HCT116 (cell line): ENCODE measurements around the gene GPRC5C. TPM values are rescaled to one million over a fixed set of nuclear protein-coding genes. Genes with fewer than 3 reads are reported as not detected.
A peak's percentile ranks its signal among the peaks of the same experiment; 100 is the strongest.

Experiments used
- ATAC-seq: fragments of 200-7000 bp; cut with Tn5 transposase; 2 replicates; pipeline ENCODE4 v1.9.1; 2020; ENCODE audit warnings: mild to moderate bottlenecking, moderate library complexity
- BruUV-seq: library from RNA; stranded (reverse); fragments of 400-500 nt; replicated peaks from 2 replicates; lab custom pipeline; 2021; lab: Mats Ljungman, UMichigan
- CTCF ChIA-PET: fragments of 300-600 bp; sonication (Branson Sonifier 250); formaldehyde crosslinking; loops from one replicate; lab custom pipeline; 2021; ENCODE audit warnings: antibody characterized with exemption; lab: Charles Lee
- POLR2A ChIA-PET: fragments of 300-600, 350-600 bp; sonication (Branson Sonifier 250); formaldehyde crosslinking; loops from one replicate; lab custom pipeline; 2021; ENCODE audit warnings: antibody characterized with exemption; lab: Charles Lee
- RAD21 ChIA-PET, 2 experiments: fragments of 300-600 bp; sonication (Branson Sonifier 250); formaldehyde crosslinking; loops; one replicate each; lab custom pipeline; 2023; ENCODE audit warnings: low total read pairs in 2 of 2; ENCODE audit not compliant: uncharacterized antibody in 2 of 2, unreplicated experiment in 2 of 2, low non-redundant PET in 1 of 2; lab: Charles Lee
- DNase-seq: peaks from one replicate; pipeline ENCODE4 v3.0.0-alpha.2; 2010; ENCODE audit warnings: low read depth, low spot score
- H2AFZ ChIP-seq: fragments of 200-600 bp; shearing (Covaris generic), sonication (generic); 2 replicates; pipeline ENCODE4 v1.6.1; 2017; ENCODE audit warnings: low read depth, mixed run types, mixed read lengths, antibody characterized with exemption, low read length; ENCODE audit not compliant: poor library complexity, severe bottlenecking
- H3K27ac ChIP-seq: 2 replicates; pipeline ENCODE4 v1.5.1; 2012; ENCODE audit warnings: low read depth, low read length
- H3K27me3 ChIP-seq: fragments of 200-600 bp; sonication (generic); 2 replicates; pipeline ENCODE4 v1.6.1; 2016; ENCODE audit warnings: mixed run types, low read length, mixed read lengths; ENCODE audit not compliant: insufficient read depth
- H3K36me3 ChIP-seq, 2 experiments: fragments of 200-500 bp in 1 of 2; fragments of 200-600 bp in 1 of 2; sonication (Bioruptor generic) in 1 of 2; sonication (generic) in 1 of 2; 2 replicates each; pipeline versions ENCODE4 v1.5.1 to v1.6.1; 2014 to 2016; ENCODE audit warnings: low read length in 2 of 2, inconsistent platforms in 1 of 2, mixed read lengths in 1 of 2, mixed run types in 1 of 2; ENCODE audit not compliant: insufficient read depth in 2 of 2, control insufficient read depth in 1 of 2
- H3K4me1 ChIP-seq, 2 experiments: fragments of 200-600 bp in 1 of 2; sonication (generic) in 1 of 2; 2 replicates each; pipeline versions ENCODE4 v1.5.1 to v1.6.1; 2012 to 2017; ENCODE audit warnings: low read length in 2 of 2, inconsistent platforms in 1 of 2, mild to moderate bottlenecking in 1 of 2, mixed read lengths in 1 of 2, mixed run types in 1 of 2, moderate library complexity in 1 of 2; ENCODE audit not compliant: insufficient read depth in 2 of 2, control insufficient read depth in 1 of 2
- H3K4me2 ChIP-seq: fragments of 200-600 bp; sonication (generic); 2 replicates; pipeline ENCODE4 v1.6.1; 2017; ENCODE audit warnings: mixed run types, low read length, mixed read lengths
- H3K4me3 ChIP-seq, 2 experiments: fragments of 200-600 bp in 1 of 2; sonication (generic) in 1 of 2; replicated peaks in 1 of 2; 2 replicates each; pipeline ENCODE4 v1.5.1; 2011 to 2016; ENCODE audit warnings: low read length in 2 of 2, control low read depth in 1 of 2, low read depth in 1 of 2, mild to moderate bottlenecking in 1 of 2, mixed read lengths in 1 of 2, mixed run types in 1 of 2
- H3K79me2 ChIP-seq: fragments of 200-600 bp; sonication (generic); 2 replicates; pipeline ENCODE4 v1.6.1; 2017; ENCODE audit warnings: mild to moderate bottlenecking, mixed run types, low read length, moderate library complexity, mixed read lengths; ENCODE audit not compliant: insufficient read depth
- H3K9ac ChIP-seq: fragments of 200-600 bp; sonication (generic); 2 replicates; pipeline ENCODE4 v1.6.1; 2016; ENCODE audit warnings: low read length, mixed read lengths
- H3K9me2 ChIP-seq: fragments of 200-600 bp; sonication (generic), shearing (Covaris generic); 2 replicates; pipeline ENCODE4 v1.6.1; 2017; ENCODE audit warnings: mixed run types, mild to moderate bottlenecking, moderate library complexity; ENCODE audit not compliant: insufficient read depth
- H3K9me3 ChIP-seq, 2 experiments: fragments of 200-500 bp in 1 of 2; fragments of 200-600 bp in 1 of 2; sonication (Bioruptor generic) in 1 of 2; sonication (generic) in 1 of 2; 2 replicates each; pipeline ENCODE4 v1.6.1; 2014 to 2017; ENCODE audit warnings: low read length in 2 of 2, mixed read lengths in 2 of 2, inconsistent platforms in 1 of 2, low read depth in 1 of 2, mild to moderate bottlenecking in 1 of 2, mixed run types in 1 of 2, moderate library complexity in 1 of 2; ENCODE audit not compliant: control insufficient read depth in 1 of 2, insufficient read depth in 1 of 2
- H4K20me1 ChIP-seq: fragments of 200-600 bp; sonication (generic), shearing (Covaris generic); 2 replicates; pipeline ENCODE4 v1.6.1; 2017; ENCODE audit warnings: mixed run types, mild to moderate bottlenecking, moderate library complexity; ENCODE audit not compliant: insufficient read depth
- CBX3 ChIP-seq: IDR thresholded peaks from 2 replicates; pipeline ENCODE4 v1.6.1; 2012; ENCODE audit warnings: low read depth
- EZH2 ChIP-seq: fragments of 200-600 bp; sonication (generic); IDR thresholded peaks from 2 replicates; pipeline ENCODE4 v1.6.1; 2017; ENCODE audit warnings: antibody characterized with exemption, mixed run types
- EZH2phosphoT487 ChIP-seq: fragments of 200-600 bp; IDR thresholded peaks from 2 replicates; pipeline ENCODE4 v1.6.1; 2018; ENCODE audit warnings: antibody characterized with exemption, borderline replicate concordance
- MAX ChIP-seq: IDR thresholded peaks from 2 replicates; pipeline ENCODE4 v1.6.1; 2012
- POLR2A ChIP-seq: IDR thresholded peaks from 2 replicates; pipeline ENCODE4 v1.7.0; 2011; ENCODE audit warnings: borderline replicate concordance; ENCODE audit not compliant: insufficient read depth, insufficient read length; ENCODE audit errors: extremely low read depth
- RAD21 ChIP-seq: IDR thresholded peaks from 2 replicates; pipeline ENCODE4 v1.6.1; 2012; ENCODE audit warnings: low read depth, mild to moderate bottlenecking
- SIN3A ChIP-seq: IDR thresholded peaks from 2 replicates; pipeline ENCODE4 v1.6.1; 2012; ENCODE audit warnings: low read depth
- TCF7L2 ChIP-seq: IDR thresholded peaks from 2 replicates; pipeline ENCODE4 v1.7.0; 2011; ENCODE audit warnings: borderline replicate concordance, inconsistent platforms; ENCODE audit not compliant: insufficient read depth, insufficient read length; ENCODE audit errors: extremely low read depth
- ZFX ChIP-seq: fragments of 450-650 bp; IDR thresholded peaks from 2 replicates; pipeline ENCODE4 v1.6.1; 2017
- intact Hi-C: fragments of 100-400 bp; cut with micrococcal nuclease; formaldehyde crosslinking; loops from 2 replicates; pipeline ENCODE4 v1.10.0; 2022
- total RNA-seq: library from RNA; stranded (reverse); gene quantifications from one replicate; pipeline ENCODE4 v1.2.1, GENCODE V29; 2021; ENCODE audit not compliant: unreplicated experiment
- TF ChIP-seq, protein P1 (sequence below): IDR thresholded peaks from 2 replicates; pipeline ENCODE4 v1.6.1; 2012; ENCODE audit warnings: low read depth

Gene GPRC5C
- total RNA-seq, 1 experiment from 2014 or later = 54.4 TPM

DNA sequence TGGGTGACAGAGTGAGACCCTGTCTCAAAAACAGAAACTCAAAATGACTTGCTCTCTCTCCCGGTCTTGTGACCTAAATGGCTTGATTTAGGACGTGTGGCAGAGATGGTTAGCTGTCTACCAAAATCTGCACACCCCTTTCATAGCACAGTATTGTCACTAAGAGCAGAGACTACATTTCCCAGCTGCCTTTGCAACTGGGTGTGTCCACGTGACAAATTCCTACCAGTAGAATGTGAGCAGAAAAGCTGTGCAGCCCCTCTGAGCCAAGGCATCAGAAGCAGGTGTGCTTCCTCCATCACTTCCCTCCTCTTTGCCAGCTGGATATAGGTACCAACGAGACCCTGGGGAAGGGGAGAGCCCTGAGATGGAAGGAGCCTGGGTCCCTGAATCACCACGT, 39.0 kb upstream of the GPRC5C start:
- ATAC-seq = peak; percentile 80

GRCh38 chr17:74393346-74393942, 38.4 kb upstream of the GPRC5C start:
- no peak overlapping the region for H3K4me3 ChIP-seq
- ChIA-PET CTCF (interaction anchor here (0.8 to 2.2 kb wide), 2 partner anchors 14 to 25 kb away, joined by 3 to 6 read pairs; no protein-coding TSS in a partner anchor), RAD21 (no interaction called here), POLR2A (no interaction called here)
- no peaks in the 10 kb centered on the region for H3K27me3 ChIP-seq
- peaks cover 0 to 6% of the 10 kb centered on the region in 2 experiments; a peak in 1 of 4 replicates for H3K4me1 ChIP-seq
- H3K4me2 ChIP-seq = no peak overlapping the region
- intact Hi-C loops = no loop called here
- H2AFZ ChIP-seq = no peak overlapping the region
- ATAC-seq = no peak
- no TSS peak for BruUV-seq
- no peaks in the 10 kb centered on the region for H3K9me3 ChIP-seq
- no peaks in the 10 kb centered on the region for H3K79me2 ChIP-seq
- no peaks in the 10 kb centered on the region for H3K36me3 ChIP-seq
- no peaks in the 10 kb centered on the region for H3K9me2 ChIP-seq
- H3K27ac ChIP-seq = no peak overlapping the region
- H4K20me1 ChIP-seq = no peaks in the 10 kb centered on the region
- DNase-seq = no peak
- H3K9ac ChIP-seq = no peak overlapping the region
- TF ChIP-seq SIN3A (no peak), EZH2phosphoT487 (no peak), POLR2A (no peak), EZH2 (no peak), MAX (no peak), CBX3 (no peak), ZFX (no peak), TCF7L2 (no peak), RAD21 (no peak)
- TF ChIP-seq, protein P1, sequence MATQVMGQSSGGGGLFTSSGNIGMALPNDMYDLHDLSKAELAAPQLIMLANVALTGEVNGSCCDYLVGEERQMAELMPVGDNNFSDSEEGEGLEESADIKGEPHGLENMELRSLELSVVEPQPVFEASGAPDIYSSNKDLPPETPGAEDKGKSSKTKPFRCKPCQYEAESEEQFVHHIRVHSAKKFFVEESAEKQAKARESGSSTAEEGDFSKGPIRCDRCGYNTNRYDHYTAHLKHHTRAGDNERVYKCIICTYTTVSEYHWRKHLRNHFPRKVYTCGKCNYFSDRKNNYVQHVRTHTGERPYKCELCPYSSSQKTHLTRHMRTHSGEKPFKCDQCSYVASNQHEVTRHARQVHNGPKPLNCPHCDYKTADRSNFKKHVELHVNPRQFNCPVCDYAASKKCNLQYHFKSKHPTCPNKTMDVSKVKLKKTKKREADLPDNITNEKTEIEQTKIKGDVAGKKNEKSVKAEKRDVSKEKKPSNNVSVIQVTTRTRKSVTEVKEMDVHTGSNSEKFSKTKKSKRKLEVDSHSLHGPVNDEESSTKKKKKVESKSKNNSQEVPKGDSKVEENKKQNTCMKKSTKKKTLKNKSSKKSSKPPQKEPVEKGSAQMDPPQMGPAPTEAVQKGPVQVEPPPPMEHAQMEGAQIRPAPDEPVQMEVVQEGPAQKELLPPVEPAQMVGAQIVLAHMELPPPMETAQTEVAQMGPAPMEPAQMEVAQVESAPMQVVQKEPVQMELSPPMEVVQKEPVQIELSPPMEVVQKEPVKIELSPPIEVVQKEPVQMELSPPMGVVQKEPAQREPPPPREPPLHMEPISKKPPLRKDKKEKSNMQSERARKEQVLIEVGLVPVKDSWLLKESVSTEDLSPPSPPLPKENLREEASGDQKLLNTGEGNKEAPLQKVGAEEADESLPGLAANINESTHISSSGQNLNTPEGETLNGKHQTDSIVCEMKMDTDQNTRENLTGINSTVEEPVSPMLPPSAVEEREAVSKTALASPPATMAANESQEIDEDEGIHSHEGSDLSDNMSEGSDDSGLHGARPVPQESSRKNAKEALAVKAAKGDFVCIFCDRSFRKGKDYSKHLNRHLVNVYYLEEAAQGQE = no peak

More for the DNA sequence above, 39.0 kb upstream of the GPRC5C start:
- no peaks in the 10 kb centered on the region for H3K36me3 ChIP-seq
- ChIA-PET CTCF (interaction anchor here (0.8 kb wide), 1 partner anchor 25 kb away, joined by 3 read pairs; no protein-coding TSS in a partner anchor), POLR2A (no interaction called here), RAD21 (no interaction called here)
- no peak overlapping the region for H3K9ac ChIP-seq
- H3K27me3 ChIP-seq = no peaks in the 10 kb centered on the region
- TF ChIP-seq, protein P1 = no peak
- intact Hi-C loops = no loop called here
- no peak overlapping the region for H3K4me2 ChIP-seq
- H3K27ac ChIP-seq = no peak overlapping the region
- H3K4me1 ChIP-seq = peaks cover 0 to 6% of the 10 kb centered on the region in 2 experiments; a peak in 1 of 4 replicates
- H3K9me2 ChIP-seq = no peaks in the 10 kb centered on the region
- no peak for DNase-seq
- no peak overlapping the region for H3K4me3 ChIP-seq
- no peaks in the 10 kb centered on the region for H3K9me3 ChIP-seq
- no peak overlapping the region for H2AFZ ChIP-seq
- BruUV-seq = no TSS peak
- H3K79me2 ChIP-seq = no peaks in the 10 kb centered on the region
- no peaks in the 10 kb centered on the region for H4K20me1 ChIP-seq
